ENCODE measurements around the gene DENND6B.
"Not testable (repeated sequence)": the region's sequence is repeated elsewhere in the genome, so short reads cannot be mapped to it uniquely, and the experiment has no call there.

The DENND6B gene, protein sequence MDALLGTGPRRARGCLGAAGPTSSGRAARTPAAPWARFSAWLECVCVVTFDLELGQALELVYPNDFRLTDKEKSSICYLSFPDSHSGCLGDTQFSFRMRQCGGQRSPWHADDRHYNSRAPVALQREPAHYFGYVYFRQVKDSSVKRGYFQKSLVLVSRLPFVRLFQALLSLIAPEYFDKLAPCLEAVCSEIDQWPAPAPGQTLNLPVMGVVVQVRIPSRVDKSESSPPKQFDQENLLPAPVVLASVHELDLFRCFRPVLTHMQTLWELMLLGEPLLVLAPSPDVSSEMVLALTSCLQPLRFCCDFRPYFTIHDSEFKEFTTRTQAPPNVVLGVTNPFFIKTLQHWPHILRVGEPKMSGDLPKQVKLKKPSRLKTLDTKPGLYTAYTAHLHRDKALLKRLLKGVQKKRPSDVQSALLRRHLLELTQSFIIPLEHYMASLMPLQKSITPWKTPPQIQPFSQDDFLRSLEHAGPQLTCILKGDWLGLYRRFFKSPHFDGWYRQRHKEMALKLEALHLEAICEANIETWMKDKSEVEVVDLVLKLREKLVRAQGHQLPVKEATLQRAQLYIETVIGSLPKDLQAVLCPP

GRCh38 chr22:50326956-50327710, at the start of gene DENND6B:
DENND6B (minus strand) TSS chr22:50327012; CDS start chr22:50326988, 24 bp downstream.
- peak; percentile 39 to 53 for DNase-seq (ENCODE audit: low read depth in 2 of 2)

DNA sequence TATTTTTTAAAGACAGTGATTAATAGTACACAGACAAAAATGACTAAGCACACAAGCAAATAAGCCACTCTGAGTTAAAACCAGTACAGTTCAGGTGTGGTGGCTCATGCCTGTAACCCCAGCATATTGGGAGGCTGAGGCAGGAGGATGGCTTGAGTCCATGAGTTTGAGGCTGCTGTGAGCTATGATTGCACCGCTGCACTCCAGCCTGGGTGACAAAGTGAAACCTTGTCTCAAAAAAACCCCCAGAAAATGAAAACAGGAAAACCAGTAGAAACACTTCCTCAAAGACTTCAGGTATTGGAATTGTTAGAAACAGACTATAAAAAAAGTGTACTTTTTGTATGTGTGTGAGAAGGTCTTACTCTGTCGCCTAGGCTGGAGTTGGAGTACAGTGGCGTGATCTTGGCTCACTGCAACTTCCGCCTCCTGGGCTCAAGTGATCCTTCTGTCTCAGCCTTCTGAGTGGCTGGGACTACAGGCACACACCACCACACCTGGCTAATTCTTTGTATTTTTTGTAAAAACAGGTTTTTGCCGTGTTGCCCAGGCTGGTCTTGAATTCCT, 49.4 kb upstream of the DENND6B start:
- DNase-seq (ENCODE audit: low read depth in 2 of 2), result no peak

- no peak for DNase-seq (ENCODE audit: low read depth in 2 of 2)
Measured at GRCh38 chr22:50371101-50371648, 44.4 kb upstream of the DENND6B start.

- no peak for DNase-seq (ENCODE audit: low read depth in 2 of 2)
Measured at GRCh38 chr22:50367778-50368500, 41.1 kb upstream of the DENND6B start.

DNA sequence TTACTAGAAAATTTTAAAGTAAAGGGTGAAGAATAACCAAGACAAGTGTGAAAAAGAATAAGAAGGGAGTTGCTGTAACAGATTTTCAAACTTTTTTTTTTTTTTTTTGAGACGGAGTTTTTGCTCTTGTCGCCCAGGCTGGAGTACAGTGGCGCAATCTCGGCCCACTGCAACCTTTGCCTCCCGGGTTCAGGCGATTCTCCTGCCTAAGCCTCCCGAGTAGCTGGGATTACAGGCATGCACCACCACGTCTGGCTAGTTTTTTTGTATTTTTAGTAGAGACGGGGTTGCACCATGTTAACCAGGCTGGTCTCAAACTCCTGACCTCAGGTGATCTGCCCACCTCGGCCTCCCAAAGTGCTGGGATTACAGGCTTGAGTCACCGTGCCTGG, 37.0 kb upstream of the DENND6B start:
- DNase-seq (ENCODE audit: low read depth in 2 of 2), result not testable (repeated sequence)

GRCh38 chr22:50363166-50363802, 36.5 kb upstream of the DENND6B start:
- DNase-seq (ENCODE audit: low read depth in 2 of 2), result no peak

GRCh38 chr22:50361688-50362087, 34.9 kb upstream of the DENND6B start:
- DNase-seq (ENCODE audit: low read depth in 2 of 2), result no peak

GRCh38 chr22:50361222-50361621, 34.4 kb upstream of the DENND6B start:
- DNase-seq (ENCODE audit: low read depth in 2 of 2), result no peak

- DNase-seq (ENCODE audit: low read depth in 2 of 2), result no peak
Measured at GRCh38 chr22:50360578-50360977, 33.8 kb upstream of the DENND6B start.

GRCh38 chr22:50357756-50358155, 30.9 kb upstream of the DENND6B start:
- no peak for DNase-seq (ENCODE audit: low read depth in 2 of 2)

DNA sequence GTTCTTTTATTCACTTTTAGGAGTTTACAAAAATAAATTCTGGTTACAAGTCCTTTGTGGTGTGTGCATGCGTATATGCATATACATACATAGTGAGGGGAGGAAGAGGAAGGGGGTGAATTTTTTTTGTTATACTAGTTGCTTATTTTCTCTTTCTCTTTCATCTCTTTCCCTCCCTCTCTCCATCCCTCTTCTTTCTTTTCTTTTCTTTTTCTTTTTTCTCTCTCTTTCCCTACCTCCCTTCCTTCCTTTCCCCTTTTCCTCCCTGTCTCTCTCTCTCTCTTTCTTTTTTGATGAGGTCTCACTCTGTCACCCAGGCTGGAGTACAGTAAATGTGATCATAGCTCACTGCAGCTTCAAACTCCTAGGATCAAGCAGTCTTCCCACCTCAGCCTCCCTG, 30.4 kb upstream of the DENND6B start:
- DNase-seq (ENCODE audit: low read depth in 2 of 2), result no peak

GRCh38 chr22:50356186-50356585, 29.4 kb upstream of the DENND6B start:
- DNase-seq (ENCODE audit: low read depth in 2 of 2), result no peak

- DNase-seq (ENCODE audit: low read depth in 2 of 2), result no peak
Measured at GRCh38 chr22:50348058-50348457, 21.2 kb upstream of the DENND6B start.

DNA sequence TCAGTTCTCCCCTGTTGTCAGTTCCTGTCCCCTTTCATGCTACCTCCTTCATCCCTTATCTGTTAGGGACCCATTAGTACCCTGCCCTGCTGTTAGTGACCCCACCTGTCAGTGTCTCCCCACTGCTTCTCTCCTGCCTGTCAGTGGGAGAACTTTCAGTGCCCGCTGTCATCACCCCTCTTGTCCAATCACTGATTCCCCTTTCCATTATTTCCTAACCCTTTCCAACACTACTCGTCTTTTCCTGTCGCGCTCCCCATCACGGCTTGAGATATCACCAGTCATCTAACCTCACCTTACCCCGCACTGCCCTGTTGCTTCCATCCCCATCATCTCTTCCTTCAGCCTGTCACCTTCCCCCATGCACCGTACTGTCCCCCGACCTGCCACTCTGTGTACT, 20.3 kb upstream of the DENND6B start:
- no peak for DNase-seq (ENCODE audit: low read depth in 2 of 2)

GRCh38 chr22:50346470-50346869, 19.7 kb upstream of the DENND6B start:
- no peak for DNase-seq (ENCODE audit: low read depth in 2 of 2)

DNA sequence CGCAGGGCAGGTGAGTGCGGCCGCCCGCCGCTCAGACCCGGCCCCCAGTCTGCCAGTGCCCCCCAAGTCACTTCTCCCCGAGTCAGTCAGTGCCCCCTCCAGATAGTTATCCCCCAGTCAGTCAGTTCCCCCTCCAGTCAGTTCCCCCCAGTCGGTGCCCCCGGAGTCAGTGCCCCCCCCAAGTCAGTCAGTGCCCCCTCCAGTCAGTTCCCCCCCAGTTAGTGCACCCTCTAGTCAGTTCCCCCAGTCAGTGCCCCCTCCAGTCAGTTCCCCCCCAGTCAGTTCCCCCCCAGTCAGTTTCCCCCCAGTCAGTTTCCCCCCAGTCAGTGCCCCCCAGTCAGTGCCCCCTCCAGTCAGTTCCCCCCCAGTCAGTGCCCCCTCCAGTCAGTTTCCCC, 16.7 kb upstream of the DENND6B start:
- no peak for DNase-seq (ENCODE audit: low read depth in 2 of 2)

GRCh38 chr22:50342651-50343540, 16.1 kb upstream of the DENND6B start, which contains the start of gene PPP6R2:
PPP6R2 (plus strand) TSS chr22:50343327; CDS start chr22:50393909, 50,582 bp downstream.
- DNase-seq (ENCODE audit: low read depth in 2 of 2), result peak; percentile 77 to 82

GRCh38 chr22:50341977-50342650, 15.3 kb upstream of the DENND6B start:
- DNase-seq (ENCODE audit: low read depth in 2 of 2), result peak; percentile 70 to 82
